GM12878 (cell line): ENCODE measurements around the gene GNAQ. TPM values are rescaled to one million over a fixed set of nuclear protein-coding genes. Genes with fewer than 3 reads are reported as not detected.

Experiments used
- ATAC-seq: fragments of 200-7000 bp; cut with Tn5 transposase; 3 replicates; pipeline ENCODE4 v1.9.1; 2020; ENCODE audit warnings: mild to moderate bottlenecking, moderate library complexity
- BruUV-seq: library from RNA; stranded (reverse); fragments of 400-500 nt; replicated peaks from 2 replicates; lab custom pipeline; 2021; lab: Mats Ljungman, UMichigan
- CTCF ChIA-PET: fragments of 300-600 bp; sonication (Branson Sonifier 250); formaldehyde crosslinking; extraction: SDS; loops from one replicate; lab custom pipeline; 2021; ENCODE audit warnings: inconsistent platforms; lab: Yijun Ruan, JAX
- POLR2A ChIA-PET: fragments of 350-600 bp; formaldehyde crosslinking; extraction: SDS; loops from one replicate; lab custom pipeline; 2021; ENCODE audit warnings: inconsistent platforms; lab: Charles Lee
- RAD21 ChIA-PET: fragments of 300-600 bp; sonication (Branson Sonifier 250); formaldehyde crosslinking; loops from one replicate; lab custom pipeline; 2023; ENCODE audit warnings: antibody characterized with exemption; ENCODE audit not compliant: unreplicated experiment; lab: Charles Lee
- SMC1A ChIA-PET: fragments of 300-600 bp; sonication (Branson Sonifier 250); formaldehyde crosslinking; loops from one replicate; lab custom pipeline; 2023; ENCODE audit not compliant: unreplicated experiment, uncharacterized antibody; lab: Charles Lee
- DNase-seq: peaks from one replicate; pipeline ENCODE4 v3.0.0-alpha.2; 2011; ENCODE audit warnings: low read depth, low spot score
- FAIRE-seq: peaks from 3 replicates; lab custom pipeline; 2011; peaks lifted over from hg19 to GRCh38; lab: Jason Lieb, UNC
- H2AFZ ChIP-seq: 2 replicates; pipeline ENCODE4 v1.6.0; 2011; ENCODE audit warnings: low read depth, low read length, control low read depth; ENCODE audit not compliant: control insufficient read depth
- H3K27ac ChIP-seq: 2 replicates; pipeline ENCODE4 v1.5.1; 2011; ENCODE audit warnings: control low read depth; ENCODE audit not compliant: control insufficient read depth, insufficient read depth
- H3K27me3 ChIP-seq, 2 experiments: replicated peaks in 1 of 2; 2 replicates each; pipeline versions ENCODE4 v1.6.0 to v1.6.1; 2011; ENCODE audit warnings: low read length in 1 of 2; ENCODE audit not compliant: control insufficient read depth in 2 of 2, insufficient read depth in 2 of 2
- H3K36me3 ChIP-seq, 2 experiments: 2 replicates each; pipeline ENCODE4 v1.5.1; 2011; ENCODE audit warnings: low read length in 1 of 2; ENCODE audit not compliant: control insufficient read depth in 2 of 2, insufficient read depth in 2 of 2
- H3K4me1 ChIP-seq: 2 replicates; pipeline ENCODE4 v1.6.1; 2011; ENCODE audit warnings: mild to moderate bottlenecking, low read length, moderate library complexity, mixed read lengths; ENCODE audit not compliant: control insufficient read depth, insufficient read depth
- H3K4me2 ChIP-seq: 2 replicates; pipeline ENCODE4 v1.6.0; 2011; ENCODE audit warnings: control low read depth; ENCODE audit not compliant: control insufficient read depth, insufficient read depth
- H3K4me3 ChIP-seq: fragments of 200-600 bp; sonication (generic); 2 replicates; pipeline ENCODE4 v1.5.1; 2016
- H3K79me2 ChIP-seq: 2 replicates; pipeline ENCODE4 v1.6.0; 2011; ENCODE audit warnings: low read length; ENCODE audit not compliant: control insufficient read depth, insufficient read depth
- H3K9ac ChIP-seq: 2 replicates; pipeline ENCODE4 v1.8.0; 2011; ENCODE audit warnings: low read length, control low read depth, mixed read lengths; ENCODE audit not compliant: control insufficient read depth, insufficient read depth
- H3K9me3 ChIP-seq: replicated peaks from 3 replicates; pipeline ENCODE4 v1.5.1; 2011; ENCODE audit warnings: mild to moderate bottlenecking, low read length; ENCODE audit not compliant: control insufficient read depth, insufficient read depth
- H4K20me1 ChIP-seq: 2 replicates; pipeline ENCODE4 v1.6.0; 2011; ENCODE audit not compliant: control insufficient read depth, insufficient read depth
- HDAC2 ChIP-seq: fragments of 200-600 bp; sonication (generic); IDR thresholded peaks from 2 replicates; pipeline ENCODE4 v1.6.1; 2017
- MYB ChIP-seq: fragments of 150-350 bp; IDR thresholded peaks from 2 replicates; pipeline ENCODE4 v1.6.1; 2014; ENCODE audit warnings: mild to moderate bottlenecking, low read depth, low read length, borderline replicate concordance
- NFYA ChIP-seq: IDR thresholded peaks from 2 replicates; pipeline ENCODE4 v1.6.1; 2011; ENCODE audit warnings: low read depth, mild to moderate bottlenecking, low read length, improper control_type of control experiment, borderline replicate concordance
- SMARCA5 ChIP-seq: fragments of 450-650 bp; IDR thresholded peaks from 2 replicates; pipeline ENCODE4 v1.6.1; 2017; ENCODE audit warnings: mild to moderate bottlenecking
- STAT3 ChIP-seq: IDR thresholded peaks from 2 replicates; pipeline ENCODE4 v1.6.1; 2011; ENCODE audit warnings: low read depth, low read length, improper control_type of control experiment
- TCF7 ChIP-seq: IDR thresholded peaks from 2 replicates; pipeline ENCODE4 v1.6.1; 2014; ENCODE audit warnings: antibody characterized with exemption, borderline replicate concordance
- YBX1 ChIP-seq: fragments of 450-650 bp; IDR thresholded peaks from 2 replicates; pipeline ENCODE4 v1.6.1; 2016; ENCODE audit warnings: antibody characterized with exemption
- in situ Hi-C: fragments of 300-500 bp; cut with MboI; formaldehyde crosslinking; loops from 9 replicates; pipeline ENCODE4 v1.14.3; 2018; ENCODE audit warnings: mixed read lengths
- intact Hi-C: fragments of 100-400 bp; cut with micrococcal nuclease; formaldehyde crosslinking; loops from one replicate; pipeline ENCODE4 v1.14.2; 2022; ENCODE audit not compliant: unreplicated experiment
- polyA plus RNA-seq, 11 experiments: library from polyadenylated mRNA; depleted of rRNA in 4 of 11; unstranded in 6 of 11; stranded (reverse) in 5 of 11; fragments of >200 nt; fragmentation: Nextera tagmentation in 4 of 11; fragmentation: Illumina TruSeq in 1 of 11; extraction: Ambion mirVana in 4 of 11; extraction: Trizol in 1 of 11; gene quantifications; 1 replicate in 1 of 11; 2 replicates in 10 of 11; pipeline versions ENCODE4 v1.2.1 to v1.2.3, GENCODE V29; 2011 to 2016; ENCODE audit warnings: inconsistent platforms in 2 of 11, missing spikeins in 2 of 11, low read depth in 1 of 11
- total RNA-seq, 4 experiments: library from RNA; depleted of rRNA in 3 of 4; stranded (reverse); fragments of >200 nt in 3 of 4; fragmentation: Illumina TruSeq in 1 of 4; extraction: Trizol in 1 of 4; gene quantifications; 2 replicates each; pipeline versions ENCODE4 v1.2.1 to v1.2.3, GENCODE V29; 2013 to 2021
- TF ChIP-seq, protein P1 (sequence below): fragments of 150-350 bp; IDR thresholded peaks from 2 replicates; pipeline ENCODE4 v1.6.1; 2014; ENCODE audit warnings: mild to moderate bottlenecking, low read depth, low read length
- TF ChIP-seq, protein P2 (sequence below): fragments of 450-650 bp; IDR thresholded peaks from 2 replicates; pipeline ENCODE4 v1.6.1; 2018; ENCODE audit warnings: mild to moderate bottlenecking, low read depth, moderate library complexity; ENCODE audit not compliant: partially characterized antibody
- TF ChIP-seq, protein P3 (sequence below), 3 experiments: IDR thresholded peaks in 2 of 3; conservative IDR thresholded peaks in 1 of 3; 2 replicates each; pipeline ENCODE4 v1.5.1; 2011; ENCODE audit warnings: low read depth in 3 of 3, low read length in 3 of 3, mild to moderate bottlenecking in 3 of 3, control low read depth in 2 of 3, moderate library complexity in 2 of 3, inconsistent platforms in 1 of 3, mixed read lengths in 1 of 3; ENCODE audit not compliant: control insufficient read depth in 2 of 3, insufficient read depth in 1 of 3; ENCODE audit errors: extremely low read depth in 1 of 3

Gene GNAQ
- total and polyA plus RNA-seq, 10 of the 15 experiments (the other 5 are each of a cell fraction or from before 2014, with no cell fraction given) = 0.15 to 47.2 (median 0.49) TPM

DNA sequence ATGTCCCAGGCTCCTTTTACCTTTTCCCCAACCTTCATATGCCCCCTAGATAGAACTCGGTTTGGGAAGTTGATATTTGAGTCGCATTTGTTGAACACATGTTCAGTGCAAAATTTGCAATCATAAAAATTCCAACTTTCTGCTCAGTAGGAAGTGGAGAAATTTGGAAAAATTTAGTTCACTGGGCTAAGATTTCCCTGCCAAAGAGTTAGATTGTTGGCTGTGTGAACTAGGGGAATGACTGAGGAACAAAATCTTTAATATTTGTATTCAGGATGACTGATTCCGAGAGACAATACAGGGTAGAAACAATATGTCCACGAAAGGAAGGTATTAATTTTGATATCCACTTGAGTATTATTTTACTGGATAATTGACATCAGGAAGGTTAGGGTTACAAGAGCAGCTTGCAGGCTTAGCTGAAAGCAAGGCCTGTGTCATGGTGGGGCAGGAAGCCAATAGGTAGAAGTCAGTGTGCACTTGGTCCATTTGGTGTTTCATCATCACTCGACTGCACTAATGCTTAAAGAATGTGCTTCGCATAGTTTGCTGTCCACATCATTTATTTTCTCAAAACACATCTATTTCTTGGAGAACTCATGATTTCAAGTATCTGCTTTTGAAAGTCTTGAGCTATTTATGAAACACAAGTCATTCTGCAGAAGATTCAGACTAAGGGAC is 324.1 kb downstream of the GNAQ start (continued):
- TF ChIP-seq, protein P1, sequence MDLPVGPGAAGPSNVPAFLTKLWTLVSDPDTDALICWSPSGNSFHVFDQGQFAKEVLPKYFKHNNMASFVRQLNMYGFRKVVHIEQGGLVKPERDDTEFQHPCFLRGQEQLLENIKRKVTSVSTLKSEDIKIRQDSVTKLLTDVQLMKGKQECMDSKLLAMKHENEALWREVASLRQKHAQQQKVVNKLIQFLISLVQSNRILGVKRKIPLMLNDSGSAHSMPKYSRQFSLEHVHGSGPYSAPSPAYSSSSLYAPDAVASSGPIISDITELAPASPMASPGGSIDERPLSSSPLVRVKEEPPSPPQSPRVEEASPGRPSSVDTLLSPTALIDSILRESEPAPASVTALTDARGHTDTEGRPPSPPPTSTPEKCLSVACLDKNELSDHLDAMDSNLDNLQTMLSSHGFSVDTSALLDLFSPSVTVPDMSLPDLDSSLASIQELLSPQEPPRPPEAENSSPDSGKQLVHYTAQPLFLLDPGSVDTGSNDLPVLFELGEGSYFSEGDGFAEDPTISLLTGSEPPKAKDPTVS = no peak
- TF ChIP-seq SMARCA5 (no peak), NFYA (no peak), HDAC2 (no peak)

DNA sequence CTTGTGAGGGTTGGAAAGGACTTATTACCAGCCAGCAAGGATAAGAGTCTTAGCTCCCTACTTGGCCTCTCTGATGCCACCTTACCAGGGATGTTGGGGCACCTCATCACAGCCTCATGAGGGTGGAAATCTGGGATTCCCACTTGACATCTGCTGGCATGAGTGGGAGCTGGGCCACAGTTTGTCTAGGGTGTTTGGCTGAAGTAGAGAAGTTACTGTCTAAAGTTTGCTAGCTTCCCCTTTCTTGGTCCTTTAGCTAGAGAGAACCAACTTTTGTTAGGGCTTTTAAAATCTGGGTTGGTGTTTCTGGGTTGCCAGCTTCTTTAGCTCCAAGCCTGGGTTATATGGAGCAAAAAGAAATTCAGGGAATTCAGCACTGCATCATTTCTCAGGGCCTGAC is 326.0 kb downstream of the GNAQ start:
- Histone ChIP-seq H3K4me2 (no peak overlapping the region), H3K4me1 (no peaks in the 10 kb centered on the region), H4K20me1 (no peaks in the 10 kb centered on the region), H3K27ac (no peak overlapping the region), H3K4me3 (no peak overlapping the region), H3K27me3 (no peaks in the 10 kb centered on the region), H3K9ac (no peak overlapping the region), H3K79me2 (no peaks in the 10 kb centered on the region), H3K9me3 (no peaks in the 10 kb centered on the region), H2AFZ (no peak overlapping the region), H3K36me3 (no peaks in the 10 kb centered on the region)
- intact Hi-C loops (no loop called here), in situ Hi-C loops (no loop called here)
- ChIA-PET CTCF (no interaction called here), RAD21 (no interaction called here), SMC1A (interaction anchor here (0.6 kb wide), 1 partner anchor 262 kb away, joined by 3 read pairs; no protein-coding TSS in a partner anchor), POLR2A (no interaction called here)
- ATAC-seq = no peak
- no TSS peak for BruUV-seq
- DNase-seq = no peak
- TF ChIP-seq YBX1 = no peak
- no peak for TF ChIP-seq MYB
- TF ChIP-seq TCF7 = no peak
- TF ChIP-seq STAT3 = no peak
- TF ChIP-seq, protein P2, sequence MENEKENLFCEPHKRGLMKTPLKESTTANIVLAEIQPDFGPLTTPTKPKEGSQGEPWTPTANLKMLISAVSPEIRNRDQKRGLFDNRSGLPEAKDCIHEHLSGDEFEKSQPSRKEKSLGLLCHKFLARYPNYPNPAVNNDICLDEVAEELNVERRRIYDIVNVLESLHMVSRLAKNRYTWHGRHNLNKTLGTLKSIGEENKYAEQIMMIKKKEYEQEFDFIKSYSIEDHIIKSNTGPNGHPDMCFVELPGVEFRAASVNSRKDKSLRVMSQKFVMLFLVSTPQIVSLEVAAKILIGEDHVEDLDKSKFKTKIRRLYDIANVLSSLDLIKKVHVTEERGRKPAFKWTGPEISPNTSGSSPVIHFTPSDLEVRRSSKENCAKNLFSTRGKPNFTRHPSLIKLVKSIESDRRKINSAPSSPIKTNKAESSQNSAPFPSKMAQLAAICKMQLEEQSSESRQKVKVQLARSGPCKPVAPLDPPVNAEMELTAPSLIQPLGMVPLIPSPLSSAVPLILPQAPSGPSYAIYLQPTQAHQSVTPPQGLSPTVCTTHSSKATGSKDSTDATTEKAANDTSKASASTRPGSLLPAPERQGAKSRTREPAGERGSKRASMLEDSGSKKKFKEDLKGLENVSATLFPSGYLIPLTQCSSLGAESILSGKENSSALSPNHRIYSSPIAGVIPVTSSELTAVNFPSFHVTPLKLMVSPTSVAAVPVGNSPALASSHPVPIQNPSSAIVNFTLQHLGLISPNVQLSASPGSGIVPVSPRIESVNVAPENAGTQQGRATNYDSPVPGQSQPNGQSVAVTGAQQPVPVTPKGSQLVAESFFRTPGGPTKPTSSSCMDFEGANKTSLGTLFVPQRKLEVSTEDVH = no peak
- TF ChIP-seq, protein P3, sequence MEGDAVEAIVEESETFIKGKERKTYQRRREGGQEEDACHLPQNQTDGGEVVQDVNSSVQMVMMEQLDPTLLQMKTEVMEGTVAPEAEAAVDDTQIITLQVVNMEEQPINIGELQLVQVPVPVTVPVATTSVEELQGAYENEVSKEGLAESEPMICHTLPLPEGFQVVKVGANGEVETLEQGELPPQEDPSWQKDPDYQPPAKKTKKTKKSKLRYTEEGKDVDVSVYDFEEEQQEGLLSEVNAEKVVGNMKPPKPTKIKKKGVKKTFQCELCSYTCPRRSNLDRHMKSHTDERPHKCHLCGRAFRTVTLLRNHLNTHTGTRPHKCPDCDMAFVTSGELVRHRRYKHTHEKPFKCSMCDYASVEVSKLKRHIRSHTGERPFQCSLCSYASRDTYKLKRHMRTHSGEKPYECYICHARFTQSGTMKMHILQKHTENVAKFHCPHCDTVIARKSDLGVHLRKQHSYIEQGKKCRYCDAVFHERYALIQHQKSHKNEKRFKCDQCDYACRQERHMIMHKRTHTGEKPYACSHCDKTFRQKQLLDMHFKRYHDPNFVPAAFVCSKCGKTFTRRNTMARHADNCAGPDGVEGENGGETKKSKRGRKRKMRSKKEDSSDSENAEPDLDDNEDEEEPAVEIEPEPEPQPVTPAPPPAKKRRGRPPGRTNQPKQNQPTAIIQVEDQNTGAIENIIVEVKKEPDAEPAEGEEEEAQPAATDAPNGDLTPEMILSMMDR (IDR thresholded peaks at IDR 0.05 in 2 of 3, conservative IDR thresholded peaks at IDR 0.05 in 1 of 3; ENCODE audit: control insufficient read depth in 2 of 3, extremely low read depth in 1 of 3, insufficient read depth in 1 of 3, low read depth in 3 of 3, low read length in 3 of 3) = no peak
- no peak for TF ChIP-seq HDAC2
- FAIRE-seq = no peak
